Measurements from ENCODE around the gene FKBP2. TPM values are rescaled to one million over a fixed set of nuclear protein-coding genes. Genes with fewer than 3 reads are reported as not detected.

FKBP2 gene
- total and polyA plus RNA-seq, 4 donors: 65.2 to 397 (median 150) TPM

DNA sequence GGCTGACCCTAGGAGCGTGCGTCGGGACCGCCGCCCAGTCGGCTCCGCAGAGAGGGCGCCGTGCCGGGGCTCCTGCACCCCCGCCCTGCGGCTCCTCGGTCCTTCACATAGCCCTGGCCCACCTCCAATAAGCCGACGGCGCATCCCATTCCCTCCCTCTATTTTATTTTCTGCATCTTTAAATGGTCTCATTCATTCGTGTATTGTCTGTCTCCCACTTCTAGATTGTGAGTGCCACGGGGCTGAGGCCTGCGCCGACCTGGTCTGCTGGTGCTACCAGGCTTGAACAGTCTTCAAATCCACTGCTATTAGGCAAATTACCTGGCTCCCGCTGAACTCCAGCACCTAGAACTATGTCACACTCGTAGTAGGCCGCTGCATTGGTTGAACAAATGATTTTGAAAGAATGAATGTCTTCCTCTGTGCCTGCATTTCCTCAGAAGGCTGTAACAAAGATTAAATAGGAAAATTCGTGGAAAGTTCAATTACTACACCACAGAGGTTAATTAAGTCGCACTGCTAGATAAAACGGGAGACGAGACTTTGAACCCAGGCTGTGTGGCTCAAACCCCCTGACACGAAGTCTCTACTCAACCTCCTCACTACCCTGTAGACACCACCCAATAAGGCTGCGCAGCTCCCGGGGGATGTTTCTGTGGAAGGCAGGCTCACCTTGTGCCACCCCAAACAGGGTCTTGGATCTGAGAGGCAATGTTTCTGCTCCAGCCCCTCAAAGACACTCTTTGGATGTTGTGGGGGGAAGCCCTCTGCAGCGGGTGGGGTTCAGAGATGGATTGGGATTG lies 7.0 kb downstream of the FKBP2 start:
- peaks cover 0 to 34% (median 14%) of the 10 kb centered on the region in 5 donors for H3K4me1 ChIP-seq (ENCODE audit: control insufficient read depth in 5 of 5, insufficient read depth in 5 of 5, low read length in 5 of 5)

DNA sequence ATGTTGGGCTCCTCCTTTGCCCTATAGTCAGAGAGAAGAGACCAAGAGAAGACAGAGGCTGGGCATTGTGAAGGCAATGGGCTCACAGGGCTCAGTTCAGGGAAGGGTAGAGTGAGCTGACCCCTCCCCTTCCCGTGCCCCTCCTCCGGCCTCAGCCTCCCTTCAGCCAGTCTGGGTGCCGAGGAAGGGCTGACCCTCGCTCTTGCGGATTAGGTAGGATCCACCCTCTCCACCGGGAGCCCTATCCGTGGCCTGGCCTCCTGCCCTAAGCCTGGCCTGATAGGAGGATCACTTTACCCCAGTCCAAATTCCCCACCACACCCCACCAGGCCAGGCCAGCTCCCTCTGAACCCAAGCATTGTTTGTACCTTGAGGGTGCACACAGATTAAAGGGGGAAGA lies 7.7 kb downstream of the FKBP2 start:
- WGBS, 2 donors: 77 to 92% methylated on average over 7 of the region's 7 CpGs
- DNase-seq: no peak
- H3K27ac ChIP-seq (ENCODE audit: low read depth in 1 of 2, low read length in 1 of 2): no peak overlapping the region
- H3K36me3 ChIP-seq (ENCODE audit: control insufficient read depth in 4 of 4, insufficient read depth in 4 of 4, low read length in 4 of 4): peaks cover 0 to 7% (median 1%) of the 10 kb centered on the region in 4 donors
- H3K27me3 ChIP-seq (ENCODE audit: control insufficient read depth in 3 of 3, insufficient read depth in 3 of 3, low read length in 2 of 3): no peaks in the 10 kb centered on the region
- H3K9ac ChIP-seq (ENCODE audit: insufficient read depth in 1 of 2, low read length in 2 of 2): no peak overlapping the region
- no peak overlapping the region for H3K4me3 ChIP-seq
- H3K9me3 ChIP-seq (ENCODE audit: control insufficient read depth in 4 of 4, insufficient read depth in 3 of 4, low read length in 3 of 4): no peaks in the 10 kb centered on the region
- no peak for TF ChIP-seq CTCF (IDR thresholded peaks at IDR 0.05; ENCODE audit: control extremely low read depth, extremely low read depth)
- no peak for ATAC-seq (ENCODE audit: insufficient read depth, low FRiP score)
- H3K4me1 ChIP-seq (ENCODE audit: control insufficient read depth in 5 of 5, insufficient read depth in 5 of 5, low read length in 5 of 5): peaks cover 0 to 34% (median 14%) of the 10 kb centered on the region in 5 donors

More for the DNA sequence above, 7.0 kb downstream of the FKBP2 start:
- no peak for ATAC-seq (ENCODE audit: insufficient read depth, low FRiP score)
- Histone ChIP-seq H3K27me3 (ENCODE audit: control insufficient read depth in 3 of 3, insufficient read depth in 3 of 3, low read length in 2 of 3) (no peaks in the 10 kb centered on the region), H3K36me3 (ENCODE audit: control insufficient read depth in 4 of 4, insufficient read depth in 4 of 4, low read length in 4 of 4) (peaks cover 0 to 10% (median 1%) of the 10 kb centered on the region in 4 donors), H3K27ac (ENCODE audit: low read depth in 1 of 2, low read length in 1 of 2) (peak overlapping the region; percentile 67 to 74), H3K9me3 (ENCODE audit: control insufficient read depth in 4 of 4, insufficient read depth in 3 of 4, low read length in 3 of 4) (no peaks in the 10 kb centered on the region), H3K4me3 (peak overlapping the region; percentile 23), H3K9ac (ENCODE audit: insufficient read depth in 1 of 2, low read length in 2 of 2) (no peak overlapping the region)
- TF ChIP-seq CTCF (IDR thresholded peaks at IDR 0.05; ENCODE audit: control extremely low read depth, extremely low read depth): no peak
- WGBS, 2 donors: 46% methylated on average over 31 of the region's 31 CpGs
- DNase-seq: no peak

DNA sequence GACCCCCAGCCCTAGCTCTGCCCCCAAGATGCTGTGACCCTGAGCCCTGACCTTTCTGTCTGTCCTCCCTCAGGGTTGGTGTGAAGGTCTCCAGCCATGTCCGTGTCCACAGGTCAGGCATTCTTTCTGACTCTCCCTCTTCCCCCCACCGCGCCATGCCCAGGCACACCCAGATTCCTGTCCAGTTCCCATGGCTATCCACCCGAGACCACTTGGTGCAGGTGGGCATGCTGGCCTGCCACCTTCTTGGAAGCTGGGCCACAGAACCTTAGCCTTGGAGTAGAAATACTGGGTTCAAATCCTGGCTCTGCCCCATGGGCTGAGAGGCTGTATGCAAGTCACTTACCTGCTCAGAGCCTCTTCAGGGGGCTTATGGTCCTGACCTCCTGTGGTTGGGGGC lies 8.1 kb downstream of the FKBP2 start:
- Histone ChIP-seq H3K27ac (ENCODE audit: low read depth in 1 of 2, low read length in 1 of 2) (no peak overlapping the region), H3K4me1 (ENCODE audit: control insufficient read depth in 5 of 5, insufficient read depth in 5 of 5, low read length in 5 of 5) (peaks cover 0 to 34% (median 14%) of the 10 kb centered on the region in 5 donors), H3K27me3 (ENCODE audit: control insufficient read depth in 3 of 3, insufficient read depth in 3 of 3, low read length in 2 of 3) (no peaks in the 10 kb centered on the region), H3K4me3 (no peak overlapping the region), H3K9ac (ENCODE audit: insufficient read depth in 1 of 2, low read length in 2 of 2) (no peak overlapping the region), H3K36me3 (ENCODE audit: control insufficient read depth in 4 of 4, insufficient read depth in 4 of 4, low read length in 4 of 4) (peaks cover 0 to 3% (median 1%) of the 10 kb centered on the region in 4 donors), H3K9me3 (ENCODE audit: control insufficient read depth in 4 of 4, insufficient read depth in 3 of 4, low read length in 3 of 4) (no peaks in the 10 kb centered on the region)
- 96 to 97% methylated on average over 4 of the region's 4 CpGs for WGBS, 2 donors
- DNase-seq: no peak
- no peak for TF ChIP-seq CTCF (IDR thresholded peaks at IDR 0.05; ENCODE audit: control extremely low read depth, extremely low read depth)
- ATAC-seq (ENCODE audit: insufficient read depth, low FRiP score): no peak
